GM19043 (cell line): ENCODE measurements around the gene ARHGEF38.
"Not testable (repeated sequence)": the region's sequence is repeated elsewhere in the genome, so short reads cannot be mapped to it uniquely, and the experiment has no call there.

Source experiments
- ATAC-seq: cut with Tn5 transposase; IDR thresholded peaks from one replicate; pipeline ENCODE4 v1.9.1; 2021; ENCODE audit warnings: low read depth; ENCODE audit not compliant: unreplicated experiment

The ARHGEF38 gene

GRCh38 chr4:105645440-105645839 is 93.0 kb downstream of the ARHGEF38 start:
- no peak for ATAC-seq

- ATAC-seq = no peak
Measured at GRCh38 chr4:105650190-105650589, 97.8 kb downstream of the ARHGEF38 start.

DNA sequence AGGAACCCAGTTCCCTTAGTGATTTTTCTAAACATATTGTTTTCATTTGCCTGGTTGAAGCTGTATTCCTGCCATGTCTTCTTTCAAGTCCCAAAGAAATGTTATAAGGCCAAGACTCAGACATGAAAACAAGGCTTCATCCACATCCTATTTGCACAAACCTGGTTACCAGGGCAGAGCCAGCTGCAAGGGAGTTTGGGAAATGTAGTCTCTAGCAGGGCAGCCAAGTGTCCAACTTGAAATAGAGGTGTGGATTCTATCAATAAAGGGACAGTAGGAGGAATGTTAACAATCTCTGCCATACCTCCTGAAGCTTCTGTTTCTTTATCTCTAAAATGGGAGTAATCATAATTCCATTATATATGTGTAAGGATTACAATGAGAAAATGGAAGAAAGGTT is 99.5 kb downstream of the ARHGEF38 start:
- ATAC-seq = no peak

- ATAC-seq = no peak
Measured at GRCh38 chr4:105652286-105652888, 100.0 kb downstream of the ARHGEF38 start.

DNA sequence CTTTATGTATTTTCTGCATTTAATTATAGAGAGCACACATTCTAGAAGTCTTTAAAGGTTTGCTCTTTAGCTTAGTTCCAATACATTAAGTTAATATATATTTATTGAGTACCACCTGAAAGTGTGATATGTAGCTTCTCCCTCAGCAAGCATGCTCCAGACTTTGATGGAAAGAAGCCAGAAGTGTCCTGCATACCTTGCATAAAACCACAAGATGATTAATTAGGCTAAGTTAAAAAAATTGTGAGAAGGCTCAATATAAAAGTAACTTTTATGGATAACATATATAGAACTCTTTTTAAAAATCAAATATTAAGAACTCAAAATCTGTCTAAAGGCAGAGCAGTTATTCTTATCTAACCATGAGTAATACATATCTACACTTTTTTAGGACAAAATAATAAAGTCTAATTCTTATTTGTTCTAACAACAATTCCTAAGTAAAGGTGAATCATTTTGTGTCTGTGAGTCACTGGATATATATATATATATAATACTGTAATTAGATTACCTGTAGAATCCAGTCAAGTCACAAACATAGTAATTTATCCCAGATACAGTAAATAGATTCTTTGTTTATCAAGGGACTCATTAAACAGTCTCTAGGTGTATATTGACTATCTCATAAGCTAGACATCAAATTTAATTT is 104.8 kb downstream of the ARHGEF38 start:
- no peak for ATAC-seq

DNA sequence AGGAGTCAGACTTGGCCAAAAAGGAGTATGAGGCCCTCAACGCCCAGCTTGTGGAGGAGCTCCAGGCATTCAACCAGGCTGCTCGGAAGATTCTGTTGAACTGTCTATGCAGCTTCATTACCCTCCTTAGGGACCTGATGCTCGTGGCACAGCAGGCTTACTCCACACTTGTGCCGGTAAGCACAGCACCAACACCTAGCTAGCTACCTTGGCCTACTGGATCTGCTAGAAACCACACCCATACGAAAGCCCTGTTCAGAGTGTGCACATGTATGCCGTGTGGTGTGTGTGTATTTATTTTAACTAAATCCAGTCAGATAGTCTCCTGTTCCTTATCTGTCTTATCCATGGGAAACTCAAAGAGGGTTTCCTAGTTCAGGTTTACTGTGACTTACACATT is 106.8 kb downstream of the ARHGEF38 start:
- no peak for ATAC-seq

GRCh38 chr4:105661028-105661427 is 108.6 kb downstream of the ARHGEF38 start:
- no peak for ATAC-seq

DNA sequence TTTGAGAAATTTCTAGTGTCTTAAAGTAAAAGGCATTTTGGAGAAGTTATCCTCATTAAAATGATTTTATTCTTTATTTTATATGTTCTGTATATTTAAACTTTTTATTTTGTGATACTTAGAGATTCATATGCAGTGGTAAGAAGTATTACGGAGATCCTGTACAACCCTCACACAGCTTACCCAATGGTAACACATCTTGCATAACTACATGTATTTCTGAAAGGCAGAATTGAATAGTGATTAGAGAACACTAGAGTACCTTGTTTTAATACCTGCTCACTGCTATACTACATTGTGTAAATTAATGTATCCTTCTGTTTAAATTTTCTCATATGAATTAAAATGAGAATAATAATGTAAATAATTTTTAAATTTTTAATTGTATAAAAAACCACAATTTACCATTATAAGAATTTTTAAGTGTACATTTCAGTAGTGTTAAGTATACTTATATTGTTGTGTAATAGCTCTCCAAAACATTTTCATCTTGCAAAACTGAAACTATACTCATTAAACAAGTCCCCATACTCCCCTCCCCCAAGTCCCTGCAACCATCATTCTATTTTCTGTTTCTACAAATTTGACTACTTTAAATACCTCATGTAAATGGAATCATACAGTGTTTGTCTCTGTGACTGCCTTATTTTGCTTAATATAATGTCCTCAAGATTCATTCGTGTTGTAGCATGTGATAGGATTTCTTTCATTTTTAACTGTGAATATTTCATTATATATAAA is 110.7 kb downstream of the ARHGEF38 start:
- ATAC-seq = no peak

DNA sequence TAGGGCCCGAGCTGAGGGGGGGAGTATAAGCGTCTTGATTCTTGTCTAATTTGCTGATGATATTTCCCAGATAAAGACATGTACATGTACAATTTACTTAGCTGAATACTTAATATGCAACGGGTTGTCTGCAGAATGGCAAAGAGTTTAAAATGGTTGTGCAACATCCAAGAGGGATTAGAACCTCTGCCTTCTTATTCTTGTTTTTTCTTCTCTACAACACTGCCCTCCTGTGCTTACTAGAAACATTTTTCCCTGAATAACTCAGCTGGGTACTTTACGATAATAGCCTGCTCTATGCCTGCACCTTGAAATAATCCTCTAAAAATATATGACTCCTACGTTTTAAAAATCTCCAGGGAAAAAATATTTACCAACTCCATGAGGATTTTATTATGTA is 114.3 kb downstream of the ARHGEF38 start:
- no peak for ATAC-seq

DNA sequence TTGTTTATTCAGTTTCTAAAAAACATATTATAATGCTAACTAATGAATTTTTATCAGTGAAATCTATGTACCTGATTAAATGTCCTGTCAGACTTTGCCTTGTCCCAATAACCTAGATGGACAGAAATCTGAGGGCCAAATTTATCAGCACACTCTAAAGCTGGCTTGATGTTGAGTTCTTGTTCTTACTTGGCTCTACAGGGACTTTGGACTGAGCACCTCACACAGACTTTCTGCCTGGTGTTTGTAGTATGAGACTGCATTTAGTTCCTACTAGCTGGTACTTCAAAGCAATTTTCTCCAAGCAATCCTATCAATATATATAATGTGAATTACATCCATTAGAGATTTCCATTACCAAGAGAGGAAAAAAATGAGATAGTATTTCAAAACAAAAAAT is 118.3 kb downstream of the ARHGEF38 start:
- ATAC-seq = no peak

GRCh38 chr4:105671301-105671700 is 118.9 kb downstream of the ARHGEF38 start:
- ATAC-seq = no peak

- no peak for ATAC-seq
Measured at GRCh38 chr4:105674011-105674410, 121.6 kb downstream of the ARHGEF38 start.

DNA sequence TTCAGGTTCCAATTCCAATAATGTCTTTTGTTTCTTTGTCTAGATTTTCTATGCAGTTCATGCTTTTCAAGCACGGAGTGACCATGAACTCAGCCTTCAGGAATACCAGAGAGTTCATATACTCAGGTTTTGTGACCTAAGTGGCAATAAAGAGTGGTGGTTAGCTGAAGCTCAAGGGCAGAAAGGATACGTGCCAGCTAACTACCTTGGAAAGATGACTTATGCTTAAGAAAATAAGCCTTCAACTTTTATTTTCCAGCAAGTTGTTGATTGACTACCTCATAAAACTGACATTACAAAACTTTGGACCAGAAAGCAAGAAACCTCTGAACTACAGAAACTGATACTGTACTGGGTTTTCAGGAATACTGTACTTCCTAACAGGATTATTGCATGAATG is 125.3 kb downstream of the ARHGEF38 start:
- no peak for ATAC-seq

DNA sequence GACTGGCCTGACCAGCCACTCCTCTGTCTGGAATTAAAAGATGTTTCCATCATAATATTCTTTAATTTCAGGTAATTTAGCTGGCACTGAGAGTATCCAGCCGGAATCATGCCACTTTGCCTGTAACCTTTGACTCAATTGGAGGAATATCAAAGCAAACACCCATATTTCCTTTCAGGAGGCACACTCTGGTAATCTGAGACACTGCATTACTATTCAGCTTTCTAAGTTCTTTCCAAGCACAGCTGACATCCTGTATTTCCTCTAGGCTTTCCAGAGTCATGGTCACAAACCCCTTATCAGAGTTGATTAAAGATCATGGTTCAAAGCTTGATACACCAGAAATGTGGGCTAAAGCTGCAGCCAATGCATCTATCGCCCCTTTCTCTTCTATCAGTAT is 126.8 kb downstream of the ARHGEF38 start:
- ATAC-seq = no peak

DNA sequence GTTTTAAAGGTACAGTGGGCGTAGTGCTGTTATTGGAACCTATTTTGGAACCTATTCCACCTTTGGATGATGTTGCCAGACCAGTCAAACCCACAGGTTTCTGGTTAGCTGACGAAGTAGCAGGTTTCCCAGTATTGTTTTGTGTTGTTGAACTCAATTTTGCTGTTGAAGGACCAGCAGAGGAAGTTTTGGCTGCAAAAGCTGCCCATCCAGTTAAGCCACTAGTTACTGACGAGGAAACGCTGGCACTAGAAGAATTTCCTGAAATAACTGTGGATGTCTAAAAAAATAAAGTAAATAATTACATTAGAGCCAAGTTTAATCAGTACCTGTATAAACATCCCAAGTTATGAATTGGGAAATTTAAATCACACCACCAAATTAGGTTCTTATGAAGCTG is 130.6 kb downstream of the ARHGEF38 start:
- ATAC-seq = no peak

- no peak for ATAC-seq
Measured at GRCh38 chr4:105686571-105686970, 134.2 kb downstream of the ARHGEF38 start.

DNA sequence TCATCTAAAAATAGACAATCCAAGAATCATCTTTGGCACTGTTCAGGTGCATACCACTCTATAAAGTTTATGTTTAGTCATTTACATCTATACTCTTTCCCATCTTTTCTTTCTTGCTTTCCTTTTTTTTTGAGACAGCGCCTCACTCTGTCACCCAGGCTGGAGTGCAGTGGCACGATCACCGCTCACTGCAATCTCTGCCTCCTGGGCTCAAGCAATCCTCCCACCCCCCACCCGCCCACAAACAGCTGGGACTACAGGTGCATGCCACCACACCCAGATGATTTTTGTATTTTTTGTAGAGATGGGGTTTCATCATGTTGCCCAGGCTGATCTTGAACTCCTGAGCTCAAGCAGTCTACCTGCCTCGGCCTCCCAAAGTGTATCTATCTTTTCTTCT is 142.4 kb downstream of the ARHGEF38 start:
- ATAC-seq = not testable (repeated sequence)

DNA sequence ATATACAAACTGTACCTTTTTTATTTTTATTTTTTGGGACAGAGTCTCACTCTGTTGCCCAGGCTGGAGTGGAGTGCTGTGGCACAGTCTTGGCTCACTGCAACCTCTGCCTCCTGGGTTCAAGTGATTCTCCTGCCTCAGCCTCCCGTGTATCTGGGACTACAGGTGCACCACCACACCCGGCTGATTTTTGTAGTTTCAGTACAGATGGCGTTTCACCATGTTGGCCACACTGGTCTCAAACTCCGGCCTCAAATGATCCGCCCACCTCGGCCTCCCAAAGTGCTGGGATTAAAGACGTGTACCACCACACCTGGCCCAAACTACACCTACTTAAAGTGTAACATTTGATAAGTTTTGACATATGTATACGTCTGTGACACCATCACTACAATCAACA is 143.4 kb downstream of the ARHGEF38 start:
- not testable (repeated sequence) for ATAC-seq

DNA sequence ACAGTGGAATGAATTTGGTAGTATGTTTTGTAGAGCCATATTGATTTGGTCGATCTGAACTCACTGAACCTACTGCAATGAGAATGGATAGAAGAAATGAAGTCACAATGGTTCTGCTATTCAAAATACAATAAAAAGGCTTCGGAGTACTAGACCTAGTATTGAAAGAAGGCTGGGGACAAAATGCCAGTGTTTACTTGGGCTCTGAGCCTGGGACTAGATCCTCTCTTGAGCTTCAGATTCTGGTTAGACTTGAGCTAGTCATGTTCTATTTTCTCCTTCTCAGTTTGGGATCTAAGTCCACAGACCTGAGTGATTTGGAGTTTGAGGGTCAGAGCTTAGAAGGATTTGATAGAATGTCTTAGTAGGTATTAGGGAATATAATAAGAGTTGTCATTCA is 146.2 kb downstream of the ARHGEF38 start:
- ATAC-seq = no peak

- ATAC-seq = no peak
Measured at GRCh38 chr4:105707782-105708180, 155.4 kb downstream of the ARHGEF38 start.

GRCh38 chr4:105708181-105709080 is 156.0 kb downstream of the ARHGEF38 start, which contains the start of the genes GSTCD and INTS12:
TSS of gene GSTCD (plus strand) at chr4:105708784. CDS start at chr4:105717614, 8,830 bp downstream.
TSS of gene INTS12 (minus strand) at chr4:105708689. CDS start at chr4:105700005, 8,684 bp downstream.
- ATAC-seq = peak; percentile 70
